GM18499 (cell line): ENCODE data around the gene ASF1A.

ENCODE experiments used
- ATAC-seq: cut with Tn5 transposase; IDR thresholded peaks from one replicate; pipeline ENCODE4 v1.9.1; 2021; ENCODE audit warnings: moderate number of reproducible peaks; ENCODE audit not compliant: insufficient read depth, unreplicated experiment

The ASF1A gene

GRCh38 chr6:118877806-118878205 is 16.1 kb upstream of the ASF1A start:
- ATAC-seq: no peak

GRCh38 chr6:118881440-118882313 is 12.3 kb upstream of the ASF1A start:
- ATAC-seq: peak; percentile 84

GRCh38 chr6:118882314-118882905 is 11.5 kb upstream of the ASF1A start:
- ATAC-seq: no peak

GRCh38 chr6:118886641-118887040 is 7.3 kb upstream of the ASF1A start:
- ATAC-seq: no peak

GRCh38 chr6:118889163-118889562 is 4.8 kb upstream of the ASF1A start:
- ATAC-seq: no peak

GRCh38 chr6:118890997-118891790 is 2.8 kb upstream of the ASF1A start:
- ATAC-seq: no peak

DNA sequence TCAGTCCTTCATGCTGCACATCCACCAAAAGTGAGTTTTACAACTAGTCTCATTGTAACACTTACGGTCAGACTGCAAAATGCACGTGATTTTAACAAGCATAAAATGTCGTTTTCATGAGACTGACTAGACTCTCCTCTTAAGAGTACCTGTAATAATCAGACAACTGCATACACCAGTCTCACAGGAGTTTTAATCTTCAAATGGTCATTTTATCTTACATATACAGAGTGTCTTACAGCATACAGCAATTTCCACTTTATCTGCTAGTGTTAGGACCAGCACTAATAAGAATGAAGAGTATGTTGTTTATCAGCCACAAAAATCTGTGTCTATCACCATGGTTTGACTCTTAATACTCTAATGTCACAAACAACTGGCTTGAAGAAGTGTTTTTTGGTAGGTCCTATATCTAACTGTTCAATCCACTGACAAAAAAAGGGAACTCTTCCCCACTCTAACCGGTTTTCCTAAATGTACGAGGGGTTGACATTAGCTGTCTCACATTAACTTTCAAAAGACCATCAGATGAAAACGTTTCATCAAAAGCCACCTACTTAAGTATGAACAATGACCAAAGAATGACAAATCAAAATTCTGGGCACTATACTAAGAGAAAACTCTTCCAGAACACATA is 1.5 kb upstream of the ASF1A start:
- no peak for ATAC-seq

GRCh38 chr6:118893064-118893806 is 717 bp upstream of the ASF1A start:
- ATAC-seq: peak; percentile 4

- peak; percentile 19 for ATAC-seq
These were observed 691 bp downstream of the ASF1A start for GRCh38 chr6:118894425-118895260.

GRCh38 chr6:118895261-118895560 is 1.3 kb downstream of the ASF1A start:
- ATAC-seq: no peak

DNA sequence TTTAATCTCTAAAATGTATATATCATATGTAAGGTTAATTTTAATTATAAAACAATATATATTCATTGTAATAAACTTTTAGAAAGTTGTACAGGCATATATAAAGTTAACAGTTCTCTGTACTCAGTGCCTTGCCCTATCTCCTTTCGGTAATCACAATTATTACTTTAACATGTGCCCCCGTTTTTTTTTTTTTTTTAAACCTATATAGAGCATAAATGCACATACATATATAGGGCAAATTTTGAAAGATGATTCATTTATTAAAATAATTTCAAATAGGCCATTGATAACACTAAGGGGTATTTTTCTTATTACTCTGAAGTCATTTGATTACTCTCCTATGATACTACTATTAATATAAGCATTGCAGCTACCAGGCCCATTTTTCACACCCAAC is 1.9 kb downstream of the ASF1A start:
- ATAC-seq: no peak

DNA sequence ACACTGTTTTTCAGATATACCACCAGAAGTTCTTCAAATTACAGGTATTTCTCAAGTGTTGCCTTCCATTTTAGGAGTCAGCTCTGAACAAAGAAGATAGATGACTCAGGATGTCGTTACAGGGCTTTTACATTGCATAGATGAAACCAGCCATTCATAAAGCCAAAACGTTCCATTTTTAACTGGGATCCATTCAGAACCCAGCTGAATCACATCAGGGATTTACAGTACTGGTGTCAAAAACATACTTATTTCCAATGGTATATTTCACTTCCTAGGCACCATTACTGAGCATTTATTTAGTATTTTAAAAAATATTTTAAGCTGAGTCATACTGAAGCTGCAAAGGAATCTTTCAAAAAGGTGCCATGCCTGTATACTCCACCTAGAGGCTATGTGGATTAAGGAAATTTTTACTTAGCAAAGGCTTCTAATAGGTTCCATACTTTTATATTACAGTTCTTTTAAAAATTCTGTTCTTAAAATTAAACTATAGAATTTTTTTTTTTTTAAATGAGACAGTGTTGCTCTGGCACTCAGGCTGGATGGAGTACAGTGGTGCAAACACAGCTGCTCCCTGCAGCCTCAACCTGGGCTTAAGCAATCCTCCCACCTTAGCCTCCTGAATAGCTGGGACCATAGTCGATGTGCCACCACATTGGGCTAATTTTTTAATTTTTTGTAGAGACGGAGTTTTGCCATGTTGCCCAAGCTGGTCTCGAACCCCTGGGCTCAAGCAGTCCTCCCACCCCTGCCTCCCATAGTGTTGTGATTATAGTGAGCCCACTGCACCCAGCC is 2.6 kb downstream of the ASF1A start:
- peak; percentile 21 for ATAC-seq

DNA sequence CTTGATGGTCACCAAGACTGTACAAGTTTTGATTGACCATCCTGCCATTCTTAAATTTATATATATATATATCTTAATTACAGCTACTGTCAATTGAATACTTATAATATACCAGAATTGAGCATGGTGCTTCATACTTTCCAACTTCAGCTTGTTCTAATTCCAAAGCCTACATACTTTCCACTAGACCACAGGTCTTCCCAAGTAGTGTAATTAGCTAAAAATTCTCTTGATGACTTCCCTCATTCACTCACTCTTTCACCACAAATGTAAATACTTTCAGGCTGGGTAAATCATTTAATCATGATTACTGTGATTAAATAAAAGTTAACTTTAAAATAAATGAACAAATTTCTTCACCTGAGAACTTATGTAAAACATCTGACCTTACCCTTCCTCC is 3.4 kb downstream of the ASF1A start:
- no peak for ATAC-seq

DNA sequence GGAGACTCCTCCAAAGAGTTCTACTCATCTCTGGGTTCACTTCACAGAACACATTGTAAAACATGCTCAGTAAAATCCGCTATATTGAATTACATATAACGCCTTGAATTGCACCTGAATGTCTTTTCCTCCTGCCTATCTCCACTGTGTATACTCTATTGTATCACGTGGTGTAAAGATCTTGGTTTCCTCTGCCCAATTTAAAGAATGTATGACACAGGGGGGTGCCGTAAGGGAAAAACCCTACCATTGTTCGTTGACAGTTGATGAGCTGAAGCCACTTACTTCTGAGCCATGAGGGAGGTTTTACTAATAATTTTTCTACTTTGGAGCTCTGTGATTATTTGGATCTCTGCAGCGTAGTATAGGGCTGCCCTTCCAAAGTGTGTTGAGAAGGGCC is 6.0 kb downstream of the ASF1A start:
- no peak for ATAC-seq

DNA sequence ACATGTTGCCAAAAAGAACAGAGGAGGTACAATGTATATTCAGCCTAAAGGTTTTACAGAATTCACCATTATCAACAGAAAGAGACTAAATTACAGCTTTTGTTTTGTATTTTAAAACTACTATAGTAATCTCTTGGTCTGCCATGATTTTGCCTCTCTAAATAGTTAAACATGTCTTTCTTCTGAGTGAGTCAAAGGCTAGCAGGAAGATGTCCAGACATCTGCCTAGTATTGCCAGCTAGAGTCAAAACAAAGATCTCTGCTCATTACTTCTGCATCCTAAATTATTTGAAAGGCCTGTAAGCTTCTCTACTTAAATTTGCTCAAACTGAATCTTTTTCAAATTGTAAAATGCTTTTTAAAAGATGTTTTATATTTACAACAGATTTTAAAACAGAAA is 8.8 kb downstream of the ASF1A start:
- no peak for ATAC-seq

DNA sequence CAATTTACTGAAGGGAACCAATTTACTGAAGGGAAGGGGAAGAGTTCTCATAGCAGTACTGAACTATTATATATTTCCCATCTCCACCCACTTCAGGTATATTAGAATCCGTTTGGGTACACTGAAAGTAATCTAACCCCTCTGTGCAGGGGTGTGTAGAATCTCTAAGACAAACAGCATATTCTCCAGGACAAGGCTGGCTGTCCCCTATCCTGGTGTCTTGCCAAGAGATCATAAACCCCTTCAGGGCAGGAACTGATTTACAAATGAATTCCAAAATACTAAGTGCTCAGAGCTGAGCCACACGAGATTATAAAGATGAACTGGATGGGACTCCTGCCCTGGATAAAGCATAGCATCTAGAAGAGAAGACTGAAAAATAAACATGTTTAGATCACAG is 9.2 kb downstream of the ASF1A start:
- ATAC-seq: no peak

DNA sequence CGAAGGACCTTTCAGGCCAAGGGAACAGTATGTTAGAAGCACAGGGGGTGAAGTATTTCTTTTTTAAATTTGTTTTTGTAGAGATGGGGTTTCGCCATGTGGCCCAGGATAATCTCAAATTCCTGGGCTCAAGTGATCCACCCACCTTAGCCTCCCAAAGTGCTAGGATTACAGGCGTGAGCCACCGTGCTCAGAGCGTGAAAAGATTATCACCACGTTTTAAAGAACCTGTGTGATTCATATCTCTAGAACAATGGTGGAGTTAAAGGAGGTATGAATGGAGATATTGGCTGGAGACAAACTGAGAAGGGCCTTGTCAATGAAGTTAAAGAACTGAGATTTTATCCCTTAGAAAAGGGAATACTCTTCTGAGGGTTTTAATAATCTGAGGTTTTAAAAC is 9.7 kb downstream of the ASF1A start:
- no peak for ATAC-seq

GRCh38 chr6:118905084-118905483 is 11.1 kb downstream of the ASF1A start:
- ATAC-seq: no peak

GRCh38 chr6:118905851-118906250 is 11.9 kb downstream of the ASF1A start:
- ATAC-seq: no peak
